Fibroblast of gingiva (primary cell): ENCODE results near the gene EP300.
"Not testable (repeated sequence)": the region's sequence is repeated elsewhere in the genome, so short reads cannot be mapped to it uniquely, and the experiment has no call there.

Experiments
- DNase-seq: peaks from one replicate; pipeline ENCODE4 v3.0.0-alpha.2; 2011; ENCODE audit warnings: low read depth

EP300 gene

GRCh38 chr22:41152902-41153301, 60.5 kb downstream of the EP300 start:
- no peak for DNase-seq

GRCh38 chr22:41157083-41157482, 64.7 kb downstream of the EP300 start:
- DNase-seq, result no peak

GRCh38 chr22:41169157-41169556, 76.8 kb downstream of the EP300 start:
- no peak for DNase-seq

GRCh38 chr22:41171996-41172395, 79.6 kb downstream of the EP300 start:
- no peak for DNase-seq

- DNase-seq, result no peak
Measured at GRCh38 chr22:41175546-41175945, 83.2 kb downstream of the EP300 start.

GRCh38 chr22:41177040-41177621, 84.7 kb downstream of the EP300 start:
- DNase-seq, result no peak

GRCh38 chr22:41177622-41178424, 85.4 kb downstream of the EP300 start:
- DNase-seq, result peak; percentile 53

- DNase-seq, result no peak
Measured at GRCh38 chr22:41178425-41178975, 86.1 kb downstream of the EP300 start.

- DNase-seq, result not testable (repeated sequence)
Measured at GRCh38 chr22:41180362-41180761, 88.0 kb downstream of the EP300 start.

GRCh38 chr22:41180926-41181325, 88.5 kb downstream of the EP300 start:
- DNase-seq, result no peak

- DNase-seq, result peak; percentile 65
Measured at GRCh38 chr22:41181349-41182241, 89.2 kb downstream of the EP300 start.

- no peak for DNase-seq
Measured at GRCh38 chr22:41184679-41185078, 92.3 kb downstream of the EP300 start.

- DNase-seq, result no peak
Measured at GRCh38 chr22:41191467-41191866, 99.1 kb downstream of the EP300 start.

GRCh38 chr22:41193829-41194228, 101.4 kb downstream of the EP300 start:
- no peak for DNase-seq

GRCh38 chr22:41197038-41197972, 104.9 kb downstream of the EP300 start:
- DNase-seq, result peak; percentile 45

GRCh38 chr22:41198027-41198580, 105.7 kb downstream of the EP300 start:
- DNase-seq, result no peak

- no peak for DNase-seq
Measured at GRCh38 chr22:41201141-41201540, 108.7 kb downstream of the EP300 start.

- DNase-seq, result no peak
Measured at GRCh38 chr22:41203118-41203517, 110.7 kb downstream of the EP300 start.

GRCh38 chr22:41204066-41204465, 111.7 kb downstream of the EP300 start:
- DNase-seq, result no peak

GRCh38 chr22:41204992-41205900, 112.9 kb downstream of the EP300 start, which contains the start of gene L3MBTL2:
TSS of gene L3MBTL2 (plus strand) at chr22:41205312. CDS start at chr22:41205363, 51 bp downstream.
- DNase-seq, result peak; percentile 90
